GM12801 (cell line): ENCODE data around the gene MICALL2.

ENCODE experiments used
- CTCF ChIP-seq: IDR thresholded peaks from one replicate; pipeline ENCODE4 v1.5.1; 2011; ENCODE audit warnings: control low read depth; ENCODE audit not compliant: insufficient read length; ENCODE audit errors: extremely low read depth

The MICALL2 gene

GRCh38 chr7:1501487-1502270 lies 42.4 kb upstream of the MICALL2 start:
- no peak for TF ChIP-seq CTCF

- TF ChIP-seq CTCF: no peak
These were observed 41.0 kb upstream of the MICALL2 start for GRCh38 chr7:1500064-1500807.

- TF ChIP-seq CTCF: no peak
These were observed 40.2 kb upstream of the MICALL2 start for GRCh38 chr7:1499367-1500029.

- TF ChIP-seq CTCF: no peak
These were observed 39.4 kb upstream of the MICALL2 start for GRCh38 chr7:1498370-1499305.

- no peak for TF ChIP-seq CTCF
These were observed 38.1 kb upstream of the MICALL2 start for GRCh38 chr7:1497293-1497927.

GRCh38 chr7:1496531-1497292 lies 37.4 kb upstream of the MICALL2 start:
- TF ChIP-seq CTCF: no peak
